ENCODE measurements around the gene TINCR.
"Not testable (repeated sequence)": the region's sequence is repeated elsewhere in the genome, so short reads cannot be mapped to it uniquely, and the experiment has no call there.

The TINCR gene

GRCh38 chr19:5567360-5567969 lies at the start of gene TINCR:
TSS of gene TINCR (minus strand) at chr19:5567953.
- DNase-seq = no peak

GRCh38 chr19:5617080-5617479 lies 49.3 kb upstream of the TINCR start:
- no peak for DNase-seq

- no peak for DNase-seq
These were observed 48.1 kb upstream of the TINCR start for GRCh38 chr19:5615756-5616327.

- no peak for DNase-seq
These were observed 45.4 kb upstream of the TINCR start for GRCh38 chr19:5612891-5613865.

DNA sequence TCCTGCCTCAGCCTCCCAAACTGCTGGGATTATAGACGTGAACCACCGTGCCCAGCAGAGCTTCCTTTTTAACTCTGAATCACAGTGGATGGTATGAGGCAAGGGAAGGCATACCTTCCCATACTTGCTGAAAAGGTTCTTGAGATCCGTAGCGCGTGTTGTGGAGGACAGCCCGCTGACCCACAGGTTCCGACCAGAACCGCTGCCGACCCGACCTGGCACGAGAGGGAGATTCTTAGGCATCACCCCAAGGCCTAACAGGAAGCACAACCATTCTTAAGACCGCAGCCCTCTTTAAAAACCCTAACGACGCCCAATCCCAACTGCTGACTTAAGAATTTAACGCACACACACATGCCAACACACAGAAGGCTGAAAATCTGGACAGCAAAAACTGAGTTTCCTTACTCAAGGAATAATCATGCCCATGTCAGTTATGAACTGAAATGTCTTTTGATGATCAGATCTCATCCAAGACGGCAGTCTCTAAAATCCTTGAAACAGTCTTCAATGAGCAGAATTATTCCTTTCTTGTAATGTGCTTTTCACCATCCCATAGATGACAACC lies 42.2 kb upstream of the TINCR start:
- no peak for DNase-seq

GRCh38 chr19:5608766-5609165 lies 41.0 kb upstream of the TINCR start:
- not testable (repeated sequence) for DNase-seq

GRCh38 chr19:5608291-5608690 lies 40.5 kb upstream of the TINCR start:
- no peak for DNase-seq

DNA sequence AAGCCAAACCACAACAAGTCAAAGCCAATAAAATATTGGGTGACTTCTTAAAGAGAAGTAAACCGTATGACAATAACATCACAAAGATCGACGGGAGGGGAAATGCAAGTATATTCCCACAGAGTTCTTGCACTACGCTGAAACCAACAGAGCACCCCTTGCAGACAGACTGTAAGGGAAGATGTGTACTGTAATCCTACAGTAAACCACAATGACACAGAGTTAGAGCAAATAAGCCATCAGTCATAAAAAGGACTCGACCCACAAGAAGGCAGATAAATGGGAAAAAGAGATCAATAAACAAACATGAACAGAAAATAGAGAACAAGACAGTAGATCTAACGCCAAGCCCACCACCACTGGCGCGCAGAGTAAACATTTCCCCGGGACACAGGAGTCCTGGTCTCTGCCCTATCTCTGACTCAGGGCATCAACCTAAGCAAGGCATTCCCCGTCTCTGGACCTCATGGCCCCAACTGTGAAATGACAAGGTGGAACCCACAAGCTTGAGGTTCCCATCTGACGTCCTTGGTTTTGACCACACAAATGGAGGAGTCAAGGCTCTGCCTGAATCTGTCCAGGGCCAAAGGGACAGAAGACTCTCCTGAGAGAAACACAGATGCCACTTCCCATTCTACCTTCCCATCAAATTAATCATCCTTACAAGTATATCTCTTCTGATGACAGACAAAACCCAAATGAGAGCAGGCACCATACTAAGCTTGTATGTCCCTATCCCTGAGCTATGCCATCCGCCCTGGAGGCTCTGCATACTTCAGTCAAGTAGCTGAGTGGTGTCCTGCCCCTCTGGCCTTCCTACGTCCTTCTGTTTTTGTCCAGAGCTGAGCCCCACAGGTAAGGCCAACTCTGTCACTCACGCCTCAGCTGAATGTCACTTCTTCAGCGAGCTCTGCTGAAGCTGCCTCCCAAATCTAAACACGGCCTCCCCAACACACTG lies 39.8 kb upstream of the TINCR start:
- DNase-seq = no peak

- DNase-seq = no peak
These were observed 37.6 kb upstream of the TINCR start for GRCh38 chr19:5605362-5605761.

GRCh38 chr19:5603626-5604025 lies 35.9 kb upstream of the TINCR start:
- no peak for DNase-seq

DNA sequence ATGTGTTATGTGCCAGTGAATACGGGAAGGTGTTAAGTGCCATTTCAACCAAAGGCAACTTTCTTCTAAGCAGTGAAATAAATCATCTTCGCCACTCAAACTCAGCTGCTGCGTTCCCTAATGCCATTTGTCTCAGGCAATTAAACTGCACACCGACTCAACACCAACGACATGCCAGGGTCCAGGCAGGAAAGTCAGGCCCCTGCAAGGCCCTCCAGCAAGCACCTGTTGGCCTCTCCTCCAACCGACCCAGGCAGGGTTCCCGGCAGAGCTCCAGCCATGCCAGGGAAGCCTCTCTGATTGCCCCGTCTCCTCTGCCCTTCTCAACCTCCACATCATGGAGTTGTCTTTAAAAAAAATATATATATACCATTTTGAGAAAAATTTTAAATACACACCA lies 33.0 kb upstream of the TINCR start:
- DNase-seq = no peak

GRCh38 chr19:5595745-5596144 lies 28.0 kb upstream of the TINCR start:
- DNase-seq = no peak

GRCh38 chr19:5595129-5595528 lies 27.4 kb upstream of the TINCR start:
- no peak for DNase-seq

GRCh38 chr19:5594521-5594950 lies 26.8 kb upstream of the TINCR start:
- no peak for DNase-seq

- no peak for DNase-seq
These were observed 25.8 kb upstream of the TINCR start for GRCh38 chr19:5593343-5594255.

GRCh38 chr19:5592531-5593342 lies 25.0 kb upstream of the TINCR start:
- no peak for DNase-seq

GRCh38 chr19:5591476-5591875 lies 23.7 kb upstream of the TINCR start:
- DNase-seq = no peak

DNA sequence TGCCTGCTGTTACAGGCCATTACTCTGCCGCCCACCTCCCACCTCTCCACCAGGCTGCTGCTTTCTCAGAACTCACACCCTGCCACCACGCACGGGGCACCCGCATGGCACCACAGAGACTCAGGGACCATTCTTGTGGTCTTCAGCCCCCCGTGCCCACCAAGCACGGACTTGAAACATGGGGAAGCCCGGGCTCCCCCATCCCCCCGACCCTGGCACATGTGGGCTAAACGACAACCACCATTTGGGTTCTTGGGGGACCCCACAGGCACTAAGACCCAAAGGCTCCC lies 23.1 kb upstream of the TINCR start:
- no peak for DNase-seq

- DNase-seq = no peak
These were observed 22.6 kb upstream of the TINCR start for GRCh38 chr19:5590151-5590864.

Measured in NCI-H446 treated with DMSO at 0.1 percent for 48 hours (cell line).